ENCODE measurements around the gene PAIP2B.
"Not testable (repeated sequence)": the region's sequence is repeated elsewhere in the genome, so short reads cannot be mapped to it uniquely, and the experiment has no call there.

PAIP2B gene

DNA sequence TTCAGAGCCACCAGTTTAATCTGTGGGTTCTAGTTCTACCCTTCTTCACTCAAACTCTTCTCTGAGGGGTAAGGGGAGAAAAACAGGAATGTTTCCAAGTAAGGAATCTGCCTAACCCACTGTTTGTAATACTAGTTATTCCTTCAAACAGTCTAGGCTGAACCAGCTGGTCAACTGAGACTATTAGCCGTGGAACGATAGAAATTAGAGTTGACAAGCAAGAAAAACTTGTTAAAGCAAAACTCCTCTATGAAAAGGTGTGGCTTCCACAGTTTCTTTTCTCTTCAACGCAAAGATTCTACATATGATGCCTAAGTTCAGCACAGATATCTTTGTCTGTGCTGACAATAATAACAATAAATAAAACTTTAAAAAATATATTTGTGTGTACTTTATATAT lies 11.5 kb downstream of the PAIP2B start:
- DNase-seq = no peak

DNA sequence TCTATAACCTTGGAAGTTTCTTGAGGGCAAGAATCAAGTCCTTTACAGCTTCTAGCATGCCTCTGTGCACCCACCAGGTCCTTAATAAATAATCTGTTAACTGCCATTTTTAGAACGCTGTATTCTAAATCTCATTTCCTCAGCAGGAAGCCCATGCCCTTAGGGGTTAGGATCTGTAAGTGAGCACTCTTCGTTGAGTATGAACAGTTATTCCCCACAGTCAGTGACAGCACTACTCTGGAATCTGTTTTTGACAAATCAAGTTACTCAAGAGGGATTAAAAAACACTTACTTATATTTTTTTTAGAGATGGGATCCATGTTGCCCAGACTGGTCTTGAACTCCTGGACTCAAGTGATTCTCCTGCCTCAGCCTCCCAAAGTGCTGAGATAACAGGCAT lies 14.6 kb downstream of the PAIP2B start:
- DNase-seq = no peak

DNA sequence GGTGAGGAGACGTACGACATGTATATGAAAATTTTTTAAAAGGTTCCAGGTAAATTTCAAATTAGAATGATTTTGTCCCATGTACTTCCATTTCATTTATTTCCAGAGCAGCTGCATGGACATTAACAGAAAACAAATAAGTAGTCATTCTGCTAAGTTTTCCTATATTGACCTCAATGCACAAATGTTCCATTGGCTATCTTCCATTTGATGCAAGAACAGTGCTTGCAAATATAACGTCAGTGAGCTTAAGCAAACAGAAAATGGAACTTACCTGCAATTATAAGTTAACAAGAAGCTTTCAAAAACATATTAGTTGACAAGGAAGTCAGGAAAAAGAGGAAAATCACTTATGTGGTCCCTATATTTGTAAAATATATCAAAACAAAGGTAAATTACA lies 16.6 kb downstream of the PAIP2B start:
- no peak for DNase-seq

GRCh38 chr2:71208756-71209155 lies 18.1 kb downstream of the PAIP2B start:
- DNase-seq = no peak

DNA sequence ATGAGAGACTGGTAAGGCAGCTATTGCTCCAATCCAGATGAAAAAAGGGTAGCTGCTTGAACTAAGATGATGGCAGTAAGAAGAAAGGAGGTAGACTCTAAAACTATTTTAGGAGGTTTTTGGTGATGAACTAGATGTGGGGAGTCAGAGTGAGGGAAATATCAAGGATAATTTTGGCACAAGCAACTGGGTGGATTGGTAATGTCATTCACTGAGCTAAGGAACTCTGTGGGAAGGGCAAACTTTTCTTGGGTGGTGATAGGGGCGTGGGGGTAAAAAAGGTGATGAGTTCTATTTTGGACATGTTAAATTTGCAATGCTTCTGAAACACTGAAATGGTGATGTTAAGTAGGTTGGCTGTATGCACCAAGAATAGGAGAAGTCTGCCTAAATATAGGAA lies 19.3 kb downstream of the PAIP2B start:
- DNase-seq = no peak

GRCh38 chr2:71206271-71206670 lies 20.6 kb downstream of the PAIP2B start:
- DNase-seq = no peak

- no peak for DNase-seq
Measured at GRCh38 chr2:71191570-71191943, 35.3 kb downstream of the PAIP2B start.

DNA sequence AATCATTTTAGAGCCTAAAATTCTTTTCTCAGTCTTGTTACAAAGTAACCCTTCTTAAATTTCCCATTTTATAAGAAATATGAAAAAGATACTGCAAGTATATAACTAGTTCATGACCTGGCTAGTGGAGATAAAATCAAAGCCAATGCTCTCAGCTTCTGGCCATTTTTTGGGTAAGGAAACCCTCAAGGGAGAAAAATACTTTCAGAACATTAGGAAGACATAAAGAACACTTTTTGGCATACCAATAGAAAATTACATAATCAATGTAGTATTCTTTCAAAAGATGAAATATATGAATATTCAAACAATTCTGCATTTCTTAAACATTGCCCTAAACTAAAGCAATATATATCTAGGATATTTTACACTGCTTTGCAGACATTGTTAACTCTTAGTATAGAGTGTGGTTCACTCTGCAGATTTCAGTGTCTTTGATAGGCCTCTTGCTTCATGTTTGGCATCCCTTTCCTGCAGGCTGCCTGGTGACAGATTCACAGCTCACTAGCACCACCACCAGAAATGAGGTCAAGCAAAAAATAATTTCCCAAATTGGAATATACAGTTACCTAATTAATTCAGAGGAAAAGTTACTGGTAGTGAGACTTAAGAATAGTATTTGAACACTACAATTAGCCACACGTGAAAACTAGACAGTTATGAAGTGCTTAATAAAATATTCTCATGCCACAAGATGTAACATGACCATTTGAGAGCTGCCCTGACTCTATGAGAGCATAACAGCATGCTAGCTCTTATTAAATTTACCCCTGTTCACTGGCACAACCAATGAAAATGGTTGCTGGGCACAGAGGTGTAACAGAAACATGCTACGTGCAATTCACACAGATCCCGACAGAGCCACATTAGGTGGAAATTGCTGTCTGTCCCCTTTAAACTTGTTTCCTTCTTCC lies 36.0 kb downstream of the PAIP2B start:
- DNase-seq = no peak

DNA sequence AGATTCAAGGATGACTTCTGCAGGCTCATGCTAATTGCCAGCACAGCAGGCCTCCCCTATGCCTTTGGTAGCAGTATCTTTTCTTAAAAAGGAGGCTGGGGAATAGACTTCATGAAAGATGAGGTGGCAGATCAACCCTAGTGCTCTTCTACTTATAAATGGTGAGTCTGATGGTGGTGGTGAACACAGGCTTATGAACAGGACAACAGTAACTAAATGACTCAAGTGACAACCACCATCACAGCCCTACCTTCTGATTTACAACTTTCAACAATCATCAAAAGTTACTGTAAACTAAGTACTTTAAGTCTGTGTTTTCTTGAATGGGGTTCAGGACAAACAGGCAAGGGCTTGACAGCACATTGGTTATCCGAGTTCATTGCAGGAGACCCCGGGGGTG lies 39.3 kb downstream of the PAIP2B start:
- no peak for DNase-seq

GRCh38 chr2:71186973-71187372 lies 39.9 kb downstream of the PAIP2B start:
- no peak for DNase-seq

DNA sequence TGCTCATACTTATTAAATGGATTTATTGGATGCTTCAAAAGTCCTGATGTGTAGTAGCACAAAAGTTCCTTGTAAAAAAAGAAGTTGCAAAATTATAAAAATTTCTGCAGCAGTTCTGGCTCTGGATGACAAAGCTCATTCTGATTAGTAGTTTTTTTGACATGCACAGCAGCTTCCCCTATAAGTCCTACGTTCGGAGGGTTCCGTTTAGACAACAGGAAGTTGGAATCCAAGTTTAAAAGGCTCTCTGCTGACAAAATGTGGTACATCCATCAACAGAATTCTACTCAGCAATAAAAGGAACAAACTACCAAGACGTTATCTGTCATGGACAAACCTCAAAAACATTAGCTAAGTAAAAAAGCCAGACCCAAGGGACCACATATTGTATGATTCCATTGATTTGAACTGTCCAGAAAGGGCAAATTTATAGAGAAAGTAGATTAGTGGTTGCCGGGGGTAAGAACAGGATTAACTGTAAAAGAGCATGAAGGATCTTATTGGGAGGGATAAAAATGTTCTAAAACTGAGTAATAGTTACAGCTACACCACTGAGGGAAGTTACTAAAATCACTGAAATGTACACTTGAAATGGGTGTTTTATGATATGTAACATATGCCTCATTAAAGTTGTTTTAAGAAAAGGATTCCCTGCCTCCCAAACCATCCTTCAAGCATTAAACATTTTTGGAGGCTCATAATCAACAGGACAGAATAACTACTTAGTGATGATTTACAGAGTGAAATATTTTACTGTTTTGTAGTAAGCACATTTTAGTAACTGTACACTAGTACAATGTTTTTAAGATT lies 43.4 kb downstream of the PAIP2B start:
- DNase-seq = not testable (repeated sequence)

GRCh38 chr2:71181316-71181715 lies 45.6 kb downstream of the PAIP2B start:
- no peak for DNase-seq

GRCh38 chr2:71178836-71179235 lies 48.1 kb downstream of the PAIP2B start:
- DNase-seq = not testable (repeated sequence)

DNA sequence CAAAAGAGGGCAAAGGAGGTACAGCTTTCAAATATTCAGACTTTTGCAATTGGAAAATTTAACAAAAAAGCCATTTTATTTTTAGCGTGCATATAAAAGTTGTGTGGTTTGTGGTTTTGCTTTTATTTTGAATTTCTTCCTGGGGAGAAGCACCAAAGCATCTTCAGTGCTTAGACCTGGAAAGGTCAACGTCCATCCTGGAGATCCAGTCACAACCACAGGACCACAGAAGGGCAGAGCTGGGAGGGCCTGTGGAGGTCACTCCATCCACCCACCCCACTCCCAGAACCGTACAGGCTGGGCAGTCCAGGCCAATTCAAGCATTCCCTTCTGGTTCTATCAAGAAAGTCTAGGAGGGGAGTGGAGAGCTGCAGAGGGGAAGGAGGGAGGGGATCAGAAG lies 52.7 kb downstream of the PAIP2B start:
- no peak for DNase-seq

DNA sequence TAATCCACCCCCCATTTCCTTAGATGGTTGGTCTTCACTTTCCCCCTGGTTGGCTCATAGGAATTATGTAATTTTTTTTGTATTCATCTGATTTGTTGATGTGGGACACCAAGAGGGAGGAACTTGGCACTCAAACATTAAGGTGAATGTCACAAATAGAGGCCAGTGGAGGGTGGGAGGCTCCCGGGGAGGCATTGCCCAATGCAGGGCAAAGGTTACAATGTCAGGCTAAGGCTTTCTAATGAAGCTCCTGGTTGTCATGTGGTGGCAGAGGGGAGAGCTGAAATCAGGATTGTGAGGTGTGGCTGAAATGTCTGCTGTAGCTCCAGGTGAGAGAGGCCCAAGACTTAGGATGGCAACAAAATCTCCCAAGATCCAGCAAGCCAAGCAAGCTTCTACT lies 53.8 kb downstream of the PAIP2B start:
- DNase-seq = no peak

DNA sequence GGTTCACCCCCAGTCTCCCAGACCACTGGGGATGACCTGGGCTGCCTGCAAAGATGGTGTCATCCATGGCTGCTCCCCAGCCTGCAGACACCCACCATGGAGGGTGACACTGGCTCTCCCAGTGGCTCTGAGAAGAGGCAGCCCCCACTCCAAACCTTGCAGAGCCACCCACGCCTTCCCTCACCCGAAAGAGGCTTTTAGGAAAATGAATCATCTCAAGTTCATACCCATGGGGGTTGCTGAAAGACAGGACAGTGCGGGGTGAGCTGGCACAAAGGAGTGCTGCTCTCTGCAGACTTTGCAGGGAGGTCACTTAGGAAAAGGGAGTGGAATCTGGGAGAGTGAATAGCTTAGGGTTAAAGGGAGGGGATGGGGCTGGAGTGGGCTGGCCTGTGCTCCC lies 60.1 kb downstream of the PAIP2B start:
- no peak for DNase-seq

DNA sequence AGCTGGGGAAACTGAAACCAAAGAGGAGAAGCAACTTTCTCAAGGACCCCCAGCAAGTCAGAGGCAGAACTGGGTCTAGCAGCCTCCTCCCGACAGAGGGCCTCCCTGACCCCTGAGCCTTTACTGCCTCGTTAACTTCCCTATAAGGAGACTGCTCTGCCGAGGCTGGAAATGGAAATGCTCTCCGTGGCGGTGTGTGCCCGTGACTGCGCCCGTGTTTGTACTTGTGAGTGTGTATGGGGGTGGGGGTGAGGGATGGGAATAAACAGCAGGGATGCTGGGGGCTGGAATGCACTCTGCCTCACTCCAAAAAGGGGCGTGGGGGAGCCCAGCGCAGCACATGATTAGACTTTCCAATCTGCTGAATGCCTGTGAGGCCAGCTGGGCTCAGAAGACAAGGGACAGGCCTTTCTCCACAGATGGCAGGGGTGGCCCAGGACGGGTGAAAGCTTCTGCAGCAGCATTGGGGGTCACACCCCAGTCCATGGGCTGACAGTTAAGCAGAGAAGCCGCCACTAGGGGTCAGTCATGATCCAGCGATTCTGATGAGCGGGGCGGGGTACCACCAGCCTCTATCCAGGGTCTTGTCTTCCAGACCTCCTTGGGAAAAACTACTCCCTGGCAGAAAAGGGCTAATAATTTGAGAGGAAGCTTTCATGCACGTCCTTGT lies 69.6 kb downstream of the PAIP2B start:
- peak in 5 of 6 experiments; percentile 26 to 50 (median 41) for DNase-seq

- no peak for DNase-seq
Measured at GRCh38 chr2:71156573-71156972, 70.3 kb downstream of the PAIP2B start.

DNA sequence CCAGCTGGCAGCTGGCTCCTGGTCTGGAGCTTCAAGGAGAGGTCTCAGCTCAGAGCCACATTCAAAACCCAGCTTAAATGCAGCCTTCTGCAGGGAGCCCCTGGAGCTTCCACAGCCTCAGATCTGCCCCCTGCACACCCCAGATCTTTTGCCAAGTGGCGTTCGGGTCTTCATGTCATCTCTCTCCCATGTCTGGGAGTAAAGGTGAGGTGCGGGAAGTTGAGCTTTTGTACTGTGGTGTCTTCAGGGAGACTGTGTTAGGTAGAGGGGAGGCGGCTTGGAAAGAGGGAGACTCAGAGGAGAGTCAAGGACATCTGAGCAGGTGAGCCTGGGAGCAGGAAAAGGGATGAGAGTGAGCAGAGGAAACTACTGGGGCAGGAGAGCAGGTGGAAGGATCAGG lies 71.1 kb downstream of the PAIP2B start:
- DNase-seq = no peak

DNA sequence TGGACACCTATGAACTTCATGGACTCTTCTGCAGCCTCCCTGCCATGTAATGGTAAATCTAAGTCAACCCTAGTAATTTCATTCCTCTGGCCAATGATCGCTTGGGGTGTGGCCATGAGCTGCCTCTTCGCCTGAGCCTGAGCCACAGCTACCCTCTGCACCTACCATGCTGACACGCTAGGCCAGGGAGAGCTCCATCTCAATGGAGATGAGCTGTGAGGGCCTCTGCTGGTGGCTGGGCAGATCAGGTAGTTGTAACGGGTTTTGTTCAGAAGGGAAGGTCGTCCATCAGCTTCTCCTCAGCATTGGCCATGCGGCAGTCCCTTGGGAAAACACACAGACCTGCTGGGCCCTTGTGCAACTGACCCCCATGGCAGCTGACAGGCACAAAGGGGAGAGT lies 72.1 kb downstream of the PAIP2B start:
- DNase-seq = no peak

GRCh38 chr2:71154279-71154678 lies 72.6 kb downstream of the PAIP2B start:
- no peak for DNase-seq

DNA sequence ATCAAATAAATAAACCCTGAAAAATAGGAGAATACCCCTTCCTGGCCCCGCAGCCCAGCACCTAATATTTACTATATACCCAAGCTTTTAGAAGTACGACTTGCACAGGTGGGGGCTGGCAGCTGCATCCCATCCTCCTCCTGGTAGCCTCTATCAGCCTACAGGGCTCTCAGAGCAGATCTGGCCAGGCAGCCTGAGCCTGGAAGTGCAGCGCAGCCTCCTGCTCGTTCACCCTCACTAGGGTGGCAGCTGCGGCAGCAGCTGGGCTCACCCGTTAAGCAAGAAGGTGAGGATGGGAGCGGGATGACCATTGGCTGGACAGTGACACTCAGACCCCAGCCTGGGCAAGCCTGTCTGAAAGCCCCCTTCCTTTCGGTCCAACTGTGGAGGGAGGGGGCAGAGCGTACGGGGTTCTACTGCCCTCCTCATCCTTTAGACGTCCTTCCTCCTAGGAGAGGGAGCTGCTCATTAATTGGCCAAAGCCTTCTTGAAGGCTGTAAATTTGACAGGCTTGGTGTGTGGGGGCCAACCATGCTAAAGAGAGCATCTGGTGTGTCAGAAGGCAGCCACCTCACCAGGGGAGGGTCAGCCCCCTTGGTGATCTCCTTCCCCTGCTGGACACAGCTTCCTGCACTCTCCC lies 73.2 kb downstream of the PAIP2B start:
- DNase-seq = no peak

DNA sequence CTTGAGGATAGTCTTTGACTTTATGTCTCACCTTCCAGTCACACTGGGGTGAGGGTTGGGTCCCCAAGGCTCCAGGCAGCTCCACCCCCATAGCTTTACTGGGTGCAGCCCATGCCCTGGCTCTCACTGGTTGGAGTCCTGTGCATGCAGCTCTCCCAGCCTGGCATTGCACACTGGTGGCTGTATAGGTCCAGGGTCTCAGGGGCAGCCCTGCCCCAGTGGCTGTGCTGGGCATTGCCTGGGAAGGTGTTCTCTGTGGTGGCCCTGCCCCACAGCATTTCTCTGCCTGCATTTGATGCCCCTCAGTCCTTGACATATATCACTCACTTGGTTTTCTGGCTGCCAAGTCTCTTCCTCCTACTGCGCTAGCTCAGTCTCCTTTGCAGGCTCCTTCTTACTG lies 75.3 kb downstream of the PAIP2B start:
- no peak for DNase-seq

All from stimulated activated naive CD4-positive, alpha-beta T cell (primary cell).